Activated CD8-positive, alpha-beta memory T cell treated with anti-CD3 and anti-CD28 coated beads, Interleukin-2, amount 50 U/mL, for 24 hours (primary cell): ENCODE results near the gene TNFSF15.
"Not testable (repeated sequence)": the region's sequence is repeated elsewhere in the genome, so short reads cannot be mapped to it uniquely, and the experiment has no call there.

Source experiments
- DNase-seq: peaks from one replicate; pipeline ENCODE4 v3.0.0-alpha.2; 2020; ENCODE audit errors: extremely low read depth

The TNFSF15 gene

DNA sequence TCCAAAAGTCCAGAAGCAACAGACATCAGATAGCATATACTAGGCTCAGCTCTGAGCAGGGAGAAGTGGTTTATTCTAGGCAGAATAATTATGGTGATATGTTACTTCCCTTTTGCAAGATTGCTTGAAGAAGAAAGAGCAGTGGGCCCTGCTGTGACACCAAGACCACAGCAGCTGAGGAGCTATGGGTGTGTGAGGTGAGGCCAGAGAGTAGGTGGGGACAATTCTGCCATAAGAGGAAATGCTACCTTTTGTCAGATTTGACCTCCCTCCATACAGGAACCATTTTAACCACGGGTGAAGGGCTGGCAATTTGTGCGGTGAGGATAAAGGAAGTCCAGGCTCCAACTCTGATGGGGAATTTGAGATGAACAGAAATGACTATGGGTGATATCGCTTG lies 51.3 kb downstream of the TNFSF15 start:
- no peak for DNase-seq

DNA sequence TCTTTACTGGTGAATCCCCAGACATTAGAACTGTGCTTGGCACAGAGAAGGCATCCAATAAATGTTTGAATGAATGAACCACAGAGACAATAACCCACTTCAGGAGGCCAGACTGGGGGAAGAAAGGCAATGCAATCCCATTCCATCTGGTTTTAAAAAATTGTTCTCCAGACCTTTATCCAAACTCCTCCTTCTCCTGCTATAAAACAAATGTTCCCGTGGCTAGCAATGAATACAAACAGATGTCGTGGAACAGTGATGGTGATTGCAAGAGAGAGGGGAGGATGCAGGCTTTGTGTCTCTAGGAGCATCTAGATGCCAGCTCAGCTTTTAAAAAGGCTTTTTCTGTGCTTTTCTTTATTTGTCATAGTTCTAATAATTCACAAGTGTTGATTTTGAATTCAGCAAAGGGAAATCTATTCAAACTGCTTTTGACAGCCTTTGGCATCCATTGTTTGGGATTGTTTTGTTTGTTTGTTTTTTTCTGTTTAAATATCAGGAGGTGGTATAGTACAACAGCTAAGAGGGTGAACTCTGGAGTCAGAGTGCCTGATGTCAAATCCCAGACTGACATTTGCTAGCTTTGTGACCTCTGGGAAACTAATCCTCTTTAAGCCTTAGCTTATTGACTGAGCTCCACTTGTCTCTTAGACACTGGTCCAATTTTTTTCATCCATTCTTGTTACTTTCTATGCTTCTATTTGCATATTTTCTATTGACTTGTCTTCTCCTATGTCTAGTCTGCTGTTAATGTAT lies 59.1 kb downstream of the TNFSF15 start:
- DNase-seq = no peak

DNA sequence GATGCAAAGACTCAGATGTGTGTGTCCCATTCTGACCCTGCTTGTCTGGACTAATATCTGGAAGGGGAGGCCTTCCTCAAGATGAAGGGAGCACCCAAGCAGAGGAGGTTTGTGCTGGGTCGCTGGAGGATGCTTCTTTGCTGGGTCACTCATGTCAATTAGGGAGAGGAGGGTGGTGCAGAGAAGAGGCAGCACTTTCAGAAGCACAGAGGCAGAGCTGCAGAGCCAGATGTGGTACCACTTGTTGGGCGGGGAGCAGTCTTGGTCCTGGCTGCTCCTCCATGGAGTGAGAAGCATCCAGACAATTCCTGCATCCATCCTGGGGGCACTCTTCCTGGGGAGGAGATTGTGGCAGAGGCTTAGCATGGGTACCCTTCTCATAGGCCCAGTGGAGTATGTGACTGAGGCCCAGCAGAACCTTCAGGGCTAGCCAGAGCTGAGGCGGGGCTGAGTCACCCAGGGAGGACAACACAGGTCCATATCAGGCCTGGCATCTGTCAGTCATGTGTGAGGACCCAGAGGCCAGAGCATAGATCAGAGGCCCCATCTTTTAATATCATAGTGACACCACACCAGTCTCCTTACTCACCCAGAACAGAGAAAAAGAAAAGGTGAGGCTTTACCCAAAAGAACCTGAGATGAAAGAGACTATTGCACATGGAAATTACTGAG lies 59.8 kb downstream of the TNFSF15 start:
- DNase-seq = no peak

DNA sequence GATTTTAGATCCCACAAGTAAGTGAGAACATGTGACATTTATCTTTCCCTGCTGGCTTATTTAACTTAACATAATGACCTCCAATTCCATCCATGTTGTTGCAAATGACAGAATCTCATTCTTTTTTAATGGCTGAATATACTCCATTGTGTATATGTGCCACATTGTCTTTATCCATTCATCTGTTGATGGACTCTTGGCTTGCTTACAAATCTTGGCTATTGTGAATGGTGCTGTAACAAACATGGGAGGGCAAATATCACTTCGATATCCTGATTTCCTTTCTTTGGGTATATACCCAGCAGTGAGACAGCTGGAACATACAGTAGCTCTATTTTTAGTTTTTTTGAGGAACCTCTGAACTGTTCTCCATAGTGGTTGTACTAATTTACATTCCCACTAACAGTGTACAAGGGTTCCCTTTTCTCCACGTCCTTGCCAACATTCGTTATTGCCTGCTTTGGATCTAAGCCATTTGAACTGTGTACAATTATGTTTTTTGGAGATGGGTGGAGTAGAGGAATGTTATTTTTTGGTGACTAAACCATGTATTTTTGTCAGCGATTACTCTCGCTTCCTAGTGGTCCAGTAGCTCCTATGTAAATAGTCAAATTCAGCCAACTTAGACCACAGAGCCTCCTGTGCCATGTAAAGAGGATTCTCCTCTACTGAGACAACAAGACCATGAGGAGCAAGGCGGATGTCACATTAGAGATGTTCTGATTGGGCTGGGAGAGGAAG lies 60.6 kb downstream of the TNFSF15 start:
- no peak for DNase-seq

DNA sequence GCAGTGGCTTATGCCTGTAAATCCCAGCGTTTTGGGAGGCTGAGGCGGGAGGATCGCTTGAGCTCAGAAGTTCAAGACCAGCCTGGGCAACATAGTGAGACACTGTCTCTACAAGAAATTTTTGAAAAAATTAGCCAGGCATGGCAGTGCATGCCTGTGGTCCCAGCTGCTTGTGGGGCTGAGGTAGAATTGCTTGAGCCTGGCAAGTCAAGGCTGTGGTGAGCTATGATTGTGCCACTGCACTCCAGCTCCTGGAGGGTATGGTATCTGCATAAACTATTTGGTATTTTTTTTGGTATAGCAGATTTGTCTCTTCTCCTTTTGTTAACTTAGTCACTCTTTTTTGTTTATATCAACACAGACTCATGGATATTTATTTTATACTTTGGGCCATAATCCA lies 62.4 kb downstream of the TNFSF15 start:
- no peak for DNase-seq

DNA sequence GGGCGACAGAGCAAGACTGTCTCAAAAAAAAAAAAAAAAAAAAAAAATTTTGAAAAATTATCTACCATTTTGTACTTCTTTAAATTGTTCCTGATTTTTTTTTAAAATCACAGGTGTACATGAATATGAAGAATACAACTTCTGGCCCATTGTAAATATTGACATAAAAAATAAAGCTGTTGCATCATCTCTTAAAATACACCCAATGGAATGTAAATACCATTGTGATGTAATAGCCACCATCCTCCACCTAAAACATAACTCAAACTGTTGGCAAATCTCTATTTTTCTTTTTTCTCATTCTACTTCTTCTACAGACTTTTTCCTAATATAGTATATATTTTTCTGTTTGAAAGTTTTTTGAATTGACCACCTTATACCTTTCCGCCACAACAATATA lies 62.9 kb downstream of the TNFSF15 start:
- DNase-seq = no peak

DNA sequence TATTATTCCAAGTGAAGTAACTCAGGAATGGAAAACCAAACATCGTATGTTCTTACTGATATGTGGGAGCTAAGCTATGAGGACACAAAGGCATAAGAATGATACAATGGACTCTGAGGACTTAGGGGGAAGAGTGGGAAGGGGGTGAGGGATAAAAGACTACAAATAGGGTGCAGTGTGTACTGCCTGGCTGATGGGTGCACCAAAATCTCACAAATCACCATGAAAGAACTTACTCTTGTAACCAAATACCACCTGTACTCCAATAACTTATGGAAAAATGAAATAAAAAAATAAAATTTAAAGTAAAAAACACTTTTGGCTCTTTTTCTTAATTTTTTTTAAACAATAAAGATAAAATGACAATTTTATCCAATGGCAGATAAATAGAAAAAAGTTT lies 64.3 kb downstream of the TNFSF15 start:
- DNase-seq = not testable (repeated sequence)

DNA sequence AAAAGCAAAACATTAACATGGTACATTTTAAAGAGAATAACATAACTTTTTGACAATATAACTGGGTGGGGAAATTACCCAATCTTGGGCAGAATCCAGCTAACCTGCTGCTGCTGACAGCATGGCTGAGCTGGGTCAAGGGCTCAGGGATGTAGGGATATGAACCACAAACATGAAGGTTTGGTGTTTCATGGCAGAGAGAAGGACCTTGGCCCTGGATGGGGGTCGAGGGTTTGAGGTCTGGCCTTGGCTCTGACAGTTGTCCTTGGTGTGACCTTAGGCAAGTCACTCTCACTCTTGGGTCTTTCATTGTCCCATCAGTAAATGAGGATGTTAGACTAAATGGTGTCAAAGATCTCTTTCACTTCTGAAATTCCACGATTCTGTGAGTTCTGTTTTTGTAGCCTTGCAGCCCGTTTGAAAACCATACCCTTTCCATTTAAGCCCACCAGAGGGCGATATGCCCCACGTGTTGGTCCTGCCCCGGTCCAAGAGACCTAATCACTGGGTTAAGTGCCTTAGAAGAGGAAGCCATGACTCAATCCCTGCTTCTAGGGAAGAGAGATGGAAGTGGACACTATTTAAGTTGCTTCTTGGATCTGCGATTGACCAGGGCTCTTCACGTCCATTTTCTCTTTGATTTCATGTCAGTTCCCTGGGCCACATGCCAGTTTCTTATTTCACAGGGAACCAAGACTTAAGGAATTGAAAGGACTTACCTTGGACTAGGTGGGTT lies 67.1 kb downstream of the TNFSF15 start:
- DNase-seq = peak; percentile 41

DNA sequence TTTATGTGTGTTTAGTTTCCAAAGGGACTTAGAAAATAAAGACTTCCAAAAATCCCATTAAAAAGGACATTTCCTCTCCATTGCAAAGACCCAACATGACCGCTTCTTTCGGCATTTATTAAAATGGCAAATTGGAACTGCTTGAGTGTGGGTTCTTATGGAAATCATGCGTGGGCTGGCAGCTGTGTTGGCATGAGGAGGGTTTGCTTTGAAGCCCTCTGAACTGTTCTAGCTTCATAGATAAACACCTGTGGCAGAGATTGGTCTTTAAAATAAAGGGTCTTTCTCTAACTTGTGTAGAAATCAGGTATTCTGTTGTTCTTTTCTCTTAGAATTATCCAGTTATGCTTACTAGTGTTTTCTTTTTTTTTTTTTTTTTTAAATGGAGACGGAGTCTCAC lies 68.0 kb downstream of the TNFSF15 start:
- no peak for DNase-seq

DNA sequence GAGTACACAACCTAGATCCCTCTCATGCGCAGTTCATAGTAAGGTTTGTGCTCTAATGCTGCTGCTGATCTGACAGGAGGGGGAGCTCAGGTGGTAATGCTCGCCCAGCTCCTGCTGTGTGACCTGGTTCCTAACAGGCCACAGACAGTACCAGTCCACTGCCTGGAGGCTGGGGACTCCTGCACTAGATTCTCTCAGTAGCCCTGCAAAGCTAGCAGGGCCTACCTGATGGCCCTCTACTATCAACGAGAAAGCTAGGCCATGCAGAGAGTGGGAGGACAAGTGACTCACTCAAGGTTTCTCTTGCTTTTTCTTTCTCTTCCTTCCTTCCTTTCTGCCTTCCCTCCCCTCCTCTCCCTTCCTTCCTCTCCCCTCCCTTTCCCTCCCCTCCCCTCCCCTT lies 68.7 kb downstream of the TNFSF15 start:
- DNase-seq = no peak

DNA sequence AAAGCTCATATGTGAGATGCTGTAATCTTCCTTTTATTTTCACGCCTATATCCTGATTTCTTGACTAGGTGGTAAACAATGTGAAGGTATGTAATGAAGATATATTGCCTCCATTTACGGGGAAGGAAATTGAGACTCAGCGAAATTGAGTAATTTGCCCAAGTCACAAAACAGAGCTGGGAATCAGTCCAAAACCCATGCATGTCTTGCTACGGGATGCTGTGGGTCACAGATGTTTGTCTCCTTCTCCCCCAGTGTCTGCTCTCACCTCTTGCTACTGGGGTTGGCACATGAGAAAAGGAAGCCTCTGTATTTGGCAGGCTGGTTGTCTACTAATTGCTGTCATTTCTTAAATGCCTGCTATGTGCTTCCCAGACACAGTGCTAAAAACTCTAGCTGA lies 70.1 kb downstream of the TNFSF15 start:
- no peak for DNase-seq

DNA sequence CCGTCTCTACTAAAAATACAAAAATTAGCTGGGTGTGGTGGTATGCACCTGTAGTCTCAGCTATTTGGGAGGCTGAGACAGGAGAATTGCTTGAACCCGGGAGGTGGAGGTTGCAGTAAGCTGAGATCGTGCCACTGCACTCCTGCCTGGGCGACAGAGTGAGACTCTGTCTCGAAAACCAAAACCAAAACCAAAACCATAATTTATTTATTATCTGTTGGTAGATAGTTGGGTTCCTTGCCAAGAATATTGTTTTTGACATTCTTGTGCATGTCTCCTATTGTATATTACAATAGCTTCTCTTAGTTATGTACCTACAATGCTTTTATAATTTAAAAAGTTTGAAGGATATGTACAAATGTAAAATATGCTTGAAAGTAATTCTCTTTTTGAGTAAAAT lies 70.7 kb downstream of the TNFSF15 start:
- not testable (repeated sequence) for DNase-seq
